Measurements from ENCODE around the gene CTTNBP2NL.
"Not testable (repeated sequence)": the region's sequence is repeated elsewhere in the genome, so short reads cannot be mapped to it uniquely, and the experiment has no call there.

DNA sequence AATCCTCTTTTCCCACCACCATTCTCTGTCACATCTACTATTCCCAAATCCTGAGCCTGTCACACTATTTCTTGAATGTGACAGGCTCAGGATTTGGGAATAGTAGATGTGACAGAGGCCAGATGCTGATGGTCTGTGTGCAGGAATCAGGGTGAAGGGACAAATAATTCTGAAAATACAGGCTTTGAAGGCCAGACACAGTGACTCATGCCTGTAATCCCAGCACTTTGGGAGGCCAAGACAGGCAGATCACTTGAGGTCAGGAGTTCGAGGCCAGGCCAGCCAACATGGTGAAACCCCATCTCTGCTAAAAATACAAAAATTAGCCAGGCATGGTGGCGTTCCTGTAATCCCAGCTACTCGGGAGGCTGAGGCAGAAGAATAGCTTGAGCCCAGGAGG is 55.3 kb downstream of the CTTNBP2NL start:
- not testable (repeated sequence) for TF ChIP-seq YY1 (IDR thresholded peaks at IDR 0.05; ENCODE audit: insufficient read depth, insufficient read length); ZNF274 (IDR thresholded peaks at IDR 0.05; ENCODE audit: low read depth, low read length)
